Fibroblast of lung (primary cell): ENCODE measurements around the gene LRFN2.

Experiments used
- CTCF ChIP-seq, 2 donors: IDR thresholded peaks in 1 of 2; conservative IDR thresholded peaks in 1 of 2; 1 replicate in 1 of 2; 2 replicates in 1 of 2; pipeline ENCODE4 v1.5.1; 2011 to 2012; ENCODE audit warnings: low read length in 2 of 2, control low read depth in 1 of 2, inconsistent platforms in 1 of 2, low read depth in 1 of 2, mild to moderate bottlenecking in 1 of 2
- EZH2 ChIP-seq: IDR thresholded peaks from 2 replicates; pipeline ENCODE4 v1.5.1; 2012; ENCODE audit warnings: low read length, control low read depth, mild to moderate bottlenecking; ENCODE audit errors: missing control alignments

- TF ChIP-seq CTCF (conservative IDR thresholded peaks at IDR 0.05 in 1 of 2, IDR thresholded peaks at IDR 0.05 in 1 of 2; ENCODE audit: low read depth in 1 of 2, low read length in 2 of 2): no peak
- no peak for TF ChIP-seq EZH2
These were observed 196.9 kb downstream of the LRFN2 start for GRCh38 chr6:40390144-40390800.
